ENCODE measurements around the gene OR1I1. TPM values are rescaled to one million over a fixed set of nuclear protein-coding genes. Genes with fewer than 3 reads are reported as not detected.

Gene OR1I1
- total RNA-seq, 2 donors from 2014 or later, result not detected

DNA sequence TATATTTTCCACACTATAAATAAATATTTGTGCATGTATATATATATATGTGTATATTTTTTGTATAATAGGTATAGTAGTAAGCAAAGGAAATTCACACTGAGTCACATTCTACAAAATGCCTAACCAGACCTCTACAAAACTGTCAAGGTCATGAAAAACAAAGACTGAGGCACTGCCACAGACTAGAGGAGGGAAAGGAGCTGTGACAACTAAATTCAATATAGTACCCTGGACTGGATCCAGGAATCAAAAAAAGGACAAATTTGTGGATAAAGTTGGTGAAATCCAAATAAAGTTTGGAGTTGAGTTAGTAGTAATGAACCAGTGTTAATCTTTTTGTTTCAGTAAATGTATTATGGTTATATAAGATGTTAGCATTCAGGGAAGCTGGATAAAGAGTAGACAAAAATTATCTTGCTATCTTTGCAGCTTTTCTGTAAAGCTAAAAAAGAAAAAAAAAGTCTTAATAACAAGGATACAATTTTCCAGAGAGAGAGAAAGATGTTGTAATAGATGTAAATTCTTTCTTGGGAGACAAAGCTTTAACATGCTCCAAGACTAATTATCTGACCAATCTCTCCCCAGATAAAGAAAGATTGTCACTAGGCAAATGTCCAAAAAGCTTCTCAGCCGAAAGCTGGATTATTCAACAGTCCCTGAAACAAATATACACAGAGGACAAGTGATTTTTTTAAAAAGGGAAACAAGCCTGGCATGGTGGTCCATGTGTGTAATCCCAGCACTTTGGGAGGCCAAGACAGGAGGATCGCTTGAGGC lies 44.3 kb downstream of the OR1I1 start:
- H3K27ac Mint-ChIP-seq, result no peak overlapping the region
- DNase-seq (no peak), ATAC-seq (replicated peaks in 1 of 2) (no peak)
- no peaks in the 10 kb centered on the region for H3K9me3 Mint-ChIP-seq
- peak overlapping the region; percentile 6 to 62 for H3K4me3 Mint-ChIP-seq
- no peaks in the 10 kb centered on the region for H3K27me3 Mint-ChIP-seq (ENCODE audit: low read depth)
- H3K4me1 Mint-ChIP-seq (ENCODE audit: low read depth), result peaks cover 29% of the 10 kb centered on the region
- peaks cover 3 to 4% of the 10 kb centered on the region in 2 donors for H3K36me3 Mint-ChIP-seq (ENCODE audit: insufficient read depth in 2 of 2)

DNA sequence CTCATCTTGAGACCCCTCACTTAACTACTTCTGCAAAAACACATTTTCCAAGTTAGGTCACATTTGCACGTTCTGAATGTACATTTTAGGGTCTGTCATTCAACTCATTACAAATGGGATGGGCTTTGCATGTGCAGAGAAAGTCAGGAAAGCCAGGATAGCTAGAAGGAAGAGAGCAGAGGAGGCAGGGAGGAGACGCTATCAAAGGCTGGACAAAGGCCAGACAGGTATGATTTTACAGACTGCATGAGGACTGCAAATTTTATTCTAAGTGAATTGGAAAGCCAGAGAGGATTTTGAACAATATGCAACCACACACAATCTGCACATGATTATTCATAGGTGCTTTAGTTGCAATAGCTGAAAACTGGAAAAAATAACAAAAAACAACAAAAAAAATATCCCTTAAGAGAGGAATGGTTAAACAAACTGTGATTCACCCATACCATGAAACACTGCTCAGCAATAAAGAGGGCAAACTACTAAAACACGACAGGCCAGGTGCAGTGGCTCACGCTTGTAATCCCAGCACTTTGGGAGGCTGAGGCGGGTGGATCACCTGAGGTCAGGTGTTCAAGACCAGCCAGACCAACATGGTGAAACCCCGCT lies 46.3 kb downstream of the OR1I1 start:
- Mint-ChIP-seq H3K4me3 (no peak overlapping the region), H3K9me3 (no peaks in the 10 kb centered on the region), H3K4me1 (ENCODE audit: low read depth) (peaks cover 29% of the 10 kb centered on the region), H3K36me3 (ENCODE audit: insufficient read depth in 2 of 2) (peaks cover 0 to 3% of the 10 kb centered on the region in 2 donors), H3K27me3 (ENCODE audit: low read depth) (no peaks in the 10 kb centered on the region), H3K27ac (no peak overlapping the region)
- DNase-seq, result no peak
- no peak for ATAC-seq (replicated peaks in 1 of 2)

DNA sequence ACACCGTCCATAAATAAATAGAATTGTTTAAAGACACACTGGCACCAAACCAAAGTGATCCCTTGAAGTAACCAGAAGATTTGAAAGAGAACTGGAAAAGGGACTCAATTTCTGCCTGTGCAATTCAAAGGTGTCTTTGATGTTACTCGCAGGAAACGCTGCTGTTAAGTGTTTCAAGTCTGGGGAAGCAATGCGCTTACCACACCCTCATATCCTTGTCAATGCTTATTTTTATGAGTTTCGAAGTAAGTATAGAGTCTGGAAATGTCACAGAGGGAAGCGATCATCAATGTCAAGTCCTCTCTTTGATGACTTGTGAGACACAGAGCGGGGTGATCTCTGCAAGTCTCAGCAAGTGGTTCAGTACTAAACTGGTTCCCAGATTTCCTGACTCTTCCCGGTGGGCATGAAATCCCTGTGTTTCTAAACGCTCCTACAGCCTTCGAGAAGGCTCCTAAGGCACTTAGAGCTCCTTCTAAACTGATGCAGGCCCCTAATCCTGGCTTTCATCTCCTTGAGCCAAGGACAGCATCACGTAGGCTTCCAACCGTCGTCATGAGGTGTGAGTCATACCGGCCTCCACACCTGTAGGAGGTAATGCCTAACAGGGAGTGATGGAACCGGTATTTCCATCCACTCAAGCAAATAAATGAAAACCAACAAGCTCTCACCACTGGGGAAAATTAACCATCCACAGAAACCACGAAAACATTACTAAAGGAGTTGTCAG lies 48.0 kb downstream of the OR1I1 start:
- Mint-ChIP-seq H3K4me1 (ENCODE audit: low read depth) (peaks cover 18% of the 10 kb centered on the region), H3K4me3 (peak overlapping the region in 1 of 2 donors; percentile 49), H3K9me3 (no peaks in the 10 kb centered on the region), H3K27me3 (ENCODE audit: low read depth) (no peaks in the 10 kb centered on the region), H3K27ac (no peak overlapping the region), H3K36me3 (ENCODE audit: insufficient read depth in 2 of 2) (peaks cover 0 to 3% of the 10 kb centered on the region in 2 donors)
- no peak for ATAC-seq (replicated peaks in 1 of 2)
- peak in 1 of 2 donors; percentile 22 for DNase-seq

DNA sequence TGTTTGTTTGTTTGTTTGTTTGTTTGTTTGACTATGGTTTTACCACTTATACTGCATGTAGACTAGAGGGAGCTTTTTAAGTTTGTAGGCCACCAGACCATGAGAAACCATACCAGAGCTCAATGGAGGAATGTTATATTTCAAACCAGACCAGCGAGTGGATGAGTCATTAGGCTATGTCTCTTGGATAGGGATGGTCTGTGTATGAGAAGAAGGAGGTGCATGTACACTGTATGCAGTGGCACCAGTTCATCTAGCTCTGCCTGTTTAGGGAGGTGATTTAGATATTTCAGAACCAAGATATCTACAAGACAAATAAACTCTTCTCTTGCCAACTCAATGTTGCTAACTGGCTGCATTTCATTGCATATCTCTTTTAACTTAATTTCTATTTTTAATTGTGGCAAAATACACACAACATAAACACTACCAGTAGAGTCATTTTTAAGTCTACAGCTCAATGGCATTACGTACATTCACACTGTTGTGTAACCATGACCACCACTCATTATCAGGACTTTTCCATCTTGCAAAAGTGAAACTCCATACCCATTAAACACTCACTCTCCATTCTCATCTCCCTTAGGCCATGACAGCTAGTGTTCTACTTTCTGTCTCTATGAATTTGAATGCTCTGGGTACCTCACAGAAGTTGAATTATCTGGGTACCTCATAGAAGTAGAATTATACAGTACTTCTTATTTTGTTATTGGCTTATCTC lies 54.4 kb downstream of the OR1I1 start:
- H3K27ac Mint-ChIP-seq, result no peak overlapping the region
- H3K4me3 Mint-ChIP-seq, result no peak overlapping the region

DNA sequence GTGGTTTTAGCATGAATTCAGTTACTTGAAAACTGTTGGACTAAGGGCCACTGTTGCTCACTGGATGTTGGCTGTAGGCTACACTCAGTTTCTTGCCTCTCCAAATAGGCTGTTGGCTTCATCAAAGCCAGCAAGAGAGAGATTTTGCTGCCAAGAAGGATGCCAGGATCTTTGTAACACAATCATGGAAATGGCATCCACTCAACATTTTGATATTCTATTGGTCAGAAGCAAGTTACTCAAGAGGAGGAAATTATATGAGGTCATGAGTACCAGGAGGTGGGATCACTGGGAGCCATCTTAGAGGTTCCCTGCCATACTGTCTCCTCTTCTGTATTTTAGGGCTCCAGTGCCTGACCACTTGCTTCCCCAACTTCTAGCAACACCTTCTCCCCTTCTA lies 55.8 kb downstream of the OR1I1 start:
- DNase-seq, result no peak
- Mint-ChIP-seq H3K4me1 (ENCODE audit: low read depth) (no peaks in the 10 kb centered on the region), H3K27me3 (ENCODE audit: low read depth) (no peaks in the 10 kb centered on the region), H3K9me3 (peaks cover 2 to 8% of the 10 kb centered on the region in 2 donors), H3K36me3 (ENCODE audit: insufficient read depth in 2 of 2) (peaks cover 3 to 10% of the 10 kb centered on the region in 2 donors), H3K4me3 (no peak overlapping the region), H3K27ac (no peak overlapping the region)
- ATAC-seq (replicated peaks in 1 of 2), result no peak

More for the DNA sequence above, 54.4 kb downstream of the OR1I1 start:
- Mint-ChIP-seq H3K27me3 (ENCODE audit: low read depth) (no peaks in the 10 kb centered on the region), H3K4me1 (ENCODE audit: low read depth) (no peaks in the 10 kb centered on the region), H3K9me3 (peaks cover 2 to 8% of the 10 kb centered on the region in 2 donors), H3K36me3 (ENCODE audit: insufficient read depth in 2 of 2) (peaks cover 3 to 10% of the 10 kb centered on the region in 2 donors)
- ATAC-seq (replicated peaks in 1 of 2) (peak; percentile 40 to 47), DNase-seq (no peak)

DNA sequence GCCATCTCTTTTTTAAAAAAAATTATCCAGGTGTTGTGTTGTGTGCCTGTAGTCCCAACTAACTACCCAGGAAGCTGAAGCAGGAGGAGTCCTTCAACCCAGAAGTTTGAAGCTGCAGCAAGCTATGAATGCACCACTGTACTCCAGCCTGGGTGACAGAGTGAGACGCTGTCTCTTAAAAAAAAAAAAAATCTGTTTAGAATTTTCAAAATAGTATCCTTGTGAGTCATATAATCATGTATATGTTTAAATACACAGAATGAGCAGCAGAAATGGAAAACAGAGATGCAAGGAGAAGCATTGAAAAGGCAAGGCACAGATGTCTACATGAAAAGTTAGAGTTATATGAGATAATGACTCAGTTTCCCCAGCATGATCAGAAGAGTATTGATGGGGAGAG lies 56.4 kb downstream of the OR1I1 start:
- Mint-ChIP-seq H3K4me1 (ENCODE audit: low read depth) (no peaks in the 10 kb centered on the region), H3K9me3 (peaks cover 2 to 8% of the 10 kb centered on the region in 2 donors), H3K36me3 (ENCODE audit: insufficient read depth in 2 of 2) (peaks cover 3 to 10% of the 10 kb centered on the region in 2 donors), H3K27me3 (ENCODE audit: low read depth) (no peaks in the 10 kb centered on the region), H3K27ac (no peak overlapping the region), H3K4me3 (no peak overlapping the region)
- DNase-seq (no peak), ATAC-seq (replicated peaks in 1 of 2) (no peak)

DNA sequence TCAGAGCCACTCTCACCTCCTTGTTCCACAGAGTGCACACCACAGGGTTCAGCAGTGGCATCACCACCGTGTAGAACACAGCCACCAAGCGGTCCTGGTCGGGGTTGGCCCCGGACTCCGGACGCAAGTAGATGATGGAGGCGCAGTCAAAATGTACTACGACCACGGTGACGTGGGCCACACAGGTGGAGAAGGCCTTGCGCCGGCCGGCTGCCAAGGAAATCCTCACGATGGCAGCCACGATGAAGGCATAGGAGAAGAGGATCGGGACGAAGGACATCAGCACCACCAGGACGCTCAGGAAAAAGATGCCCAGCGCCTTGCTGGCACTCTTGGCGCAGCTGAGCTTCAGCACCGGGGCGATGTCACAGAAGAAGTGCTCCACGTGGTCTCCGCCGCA lies 59.1 kb downstream of the OR1I1 start:
- Mint-ChIP-seq H3K9me3 (peaks cover 2 to 8% of the 10 kb centered on the region in 2 donors), H3K4me1 (ENCODE audit: low read depth) (no peaks in the 10 kb centered on the region), H3K27me3 (ENCODE audit: low read depth) (no peaks in the 10 kb centered on the region), H3K4me3 (no peak overlapping the region), H3K36me3 (ENCODE audit: insufficient read depth in 2 of 2) (peaks cover 3 to 10% of the 10 kb centered on the region in 2 donors), H3K27ac (no peak overlapping the region)
- no peak for DNase-seq
- ATAC-seq (replicated peaks in 1 of 2), result no peak

DNA sequence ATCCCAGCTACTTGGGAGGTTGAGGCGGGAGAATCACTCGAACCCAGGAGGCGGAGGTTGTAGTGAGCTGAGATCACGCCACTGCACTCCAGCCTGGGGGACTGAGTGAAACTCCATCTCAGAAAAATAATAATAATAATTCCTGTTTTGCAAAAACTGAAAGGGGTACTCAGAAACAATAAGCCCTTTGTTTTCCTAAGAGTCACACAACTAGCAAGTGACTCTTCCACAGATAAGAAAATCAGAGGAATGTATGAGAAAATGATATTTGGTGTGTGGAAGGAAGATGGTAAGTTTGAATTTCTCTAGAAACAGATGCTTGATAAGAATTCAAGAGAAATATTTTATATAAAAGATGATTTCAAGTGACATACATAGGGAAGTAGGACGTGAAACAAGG lies 60.3 kb downstream of the OR1I1 start:
- no peak overlapping the region for H3K27ac Mint-ChIP-seq
- H3K36me3 Mint-ChIP-seq (ENCODE audit: insufficient read depth in 2 of 2), result peaks cover 3 to 8% of the 10 kb centered on the region in 2 donors
- H3K27me3 Mint-ChIP-seq (ENCODE audit: low read depth), result no peaks in the 10 kb centered on the region
- DNase-seq (no peak), ATAC-seq (replicated peaks in 1 of 2) (no peak)
- H3K4me3 Mint-ChIP-seq, result no peak overlapping the region
- peaks cover 2 to 8% of the 10 kb centered on the region in 2 donors for H3K9me3 Mint-ChIP-seq
- peaks cover 5% of the 10 kb centered on the region for H3K4me1 Mint-ChIP-seq (ENCODE audit: low read depth)

Other genes starting within 250 kb of the OR1I1 start
- not detected for gene OR7A5, start 247.0 kb upstream of the OR1I1 start, total RNA-seq
- not detected for gene OR7C1, start 247.0 kb upstream of the OR1I1 start, total RNA-seq
- not detected for gene OR7A10, start 233.3 kb upstream of the OR1I1 start, total RNA-seq
- not detected for gene OR7A17, start 196.1 kb upstream of the OR1I1 start, total RNA-seq
- gene OR7C2, start 140.7 kb upstream of the OR1I1 start, total RNA-seq, result not detected
- not detected for gene SLC1A6, start 102.3 kb upstream of the OR1I1 start, total RNA-seq
- gene CASP14, start 32.7 kb upstream of the OR1I1 start, total RNA-seq, result not detected
- gene SYDE1, start 25.2 kb downstream of the OR1I1 start, total RNA-seq, result 1 to 10 TPM; 1.4 to 1.6 TPM
- gene NOTCH3, start 118.8 kb downstream of the OR1I1 start, total RNA-seq, result under 1 TPM; 0.02 TPM
- under 1 TPM; 0.16 to 0.62 TPM for gene EPHX3, start 150.2 kb downstream of the OR1I1 start, total RNA-seq